Prostate gland (tissue), 2 donors: ENCODE results near the gene MLN.

Experiments used
- POLR2A ChIP-seq: fragments of 450-650 bp; IDR thresholded peaks from one replicate; pipeline ENCODE4 v1.6.1; 2016; ENCODE audit warnings: antibody characterized with exemption, mild to moderate bottlenecking
- TF ChIP-seq, protein P1 (sequence below), 4 experiments: fragments of 200-600 bp in 2 of 4; fragments of 450-650 bp in 2 of 4; sonication (generic) in 2 of 4; IDR thresholded peaks; 1 replicate in 3 of 4; 2 replicates in 1 of 4; pipeline ENCODE4 v1.5.1; 2016 to 2019; ENCODE audit warnings: antibody characterized with exemption in 4 of 4, mild to moderate bottlenecking in 2 of 4, moderate library complexity in 2 of 4

DNA sequence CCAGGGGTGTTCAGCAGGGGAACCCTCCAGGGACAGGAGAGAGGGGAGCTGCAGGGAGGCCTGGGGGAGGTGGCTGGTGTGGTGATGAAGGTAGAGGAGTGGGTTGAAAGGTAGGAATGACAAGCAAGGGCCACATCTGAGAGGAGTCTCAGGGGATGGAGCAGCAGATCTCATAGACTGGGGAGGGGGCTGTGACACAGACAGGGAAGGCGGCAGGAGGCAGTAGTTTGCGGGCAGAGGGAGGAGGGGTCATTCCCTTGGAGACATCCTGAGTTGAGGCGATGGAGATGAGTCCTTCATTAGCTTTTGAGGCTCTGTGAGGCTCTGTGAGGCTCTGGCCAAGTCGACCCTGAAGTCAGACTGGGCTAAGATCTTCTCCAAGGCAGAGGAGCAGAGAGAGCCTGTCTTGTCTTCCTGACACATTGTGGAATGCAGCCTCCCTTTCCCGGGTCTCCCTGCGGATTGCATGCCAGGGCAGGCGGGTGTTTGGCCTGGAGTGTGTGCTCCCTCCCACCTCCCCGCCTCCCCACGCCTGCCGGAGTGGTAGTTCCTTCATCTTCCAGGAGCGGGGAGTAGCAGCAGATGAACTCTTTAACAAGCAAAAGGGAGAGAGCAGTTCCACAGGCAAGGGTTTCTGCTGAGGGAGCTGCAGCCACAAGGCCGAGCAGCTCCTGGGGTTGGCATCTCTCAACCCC, 34.3 kb upstream of the MLN start:
- TF ChIP-seq POLR2A: no peak
- TF ChIP-seq, protein P1, sequence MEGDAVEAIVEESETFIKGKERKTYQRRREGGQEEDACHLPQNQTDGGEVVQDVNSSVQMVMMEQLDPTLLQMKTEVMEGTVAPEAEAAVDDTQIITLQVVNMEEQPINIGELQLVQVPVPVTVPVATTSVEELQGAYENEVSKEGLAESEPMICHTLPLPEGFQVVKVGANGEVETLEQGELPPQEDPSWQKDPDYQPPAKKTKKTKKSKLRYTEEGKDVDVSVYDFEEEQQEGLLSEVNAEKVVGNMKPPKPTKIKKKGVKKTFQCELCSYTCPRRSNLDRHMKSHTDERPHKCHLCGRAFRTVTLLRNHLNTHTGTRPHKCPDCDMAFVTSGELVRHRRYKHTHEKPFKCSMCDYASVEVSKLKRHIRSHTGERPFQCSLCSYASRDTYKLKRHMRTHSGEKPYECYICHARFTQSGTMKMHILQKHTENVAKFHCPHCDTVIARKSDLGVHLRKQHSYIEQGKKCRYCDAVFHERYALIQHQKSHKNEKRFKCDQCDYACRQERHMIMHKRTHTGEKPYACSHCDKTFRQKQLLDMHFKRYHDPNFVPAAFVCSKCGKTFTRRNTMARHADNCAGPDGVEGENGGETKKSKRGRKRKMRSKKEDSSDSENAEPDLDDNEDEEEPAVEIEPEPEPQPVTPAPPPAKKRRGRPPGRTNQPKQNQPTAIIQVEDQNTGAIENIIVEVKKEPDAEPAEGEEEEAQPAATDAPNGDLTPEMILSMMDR (IDR thresholded peaks at IDR 0.05): no peak
